ENCODE measurements around the gene PCSK2.

The PCSK2 gene

DNA sequence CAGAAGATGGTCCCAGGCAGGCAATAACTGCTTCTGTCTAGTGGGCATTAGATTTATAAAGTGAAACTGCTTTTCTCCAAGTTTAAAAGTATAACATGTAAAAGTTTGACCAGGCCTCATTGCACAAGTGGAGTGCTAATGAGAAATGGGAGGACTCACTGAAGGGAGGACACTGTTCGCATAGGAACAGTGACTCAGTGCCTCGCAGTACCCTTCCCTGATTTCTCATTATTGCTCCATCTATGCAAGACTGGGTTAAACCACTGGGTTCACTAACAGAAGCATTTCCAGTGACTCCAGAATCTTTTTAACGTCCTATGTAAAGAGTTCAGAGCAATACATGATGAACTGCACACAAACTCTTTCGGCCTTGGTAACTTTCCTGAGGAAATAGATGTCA lies 79.6 kb downstream of the PCSK2 start:
- no peaks in the 10 kb centered on the region for H3K9me3 ChIP-seq (ENCODE audit: low read length)
- no peaks in the 10 kb centered on the region for H3K27me3 ChIP-seq (ENCODE audit: control insufficient read depth in 1 of 2, insufficient read depth in 2 of 2, low read length in 2 of 2)
- H3K36me3 ChIP-seq (ENCODE audit: insufficient read depth, low read length), result no peaks in the 10 kb centered on the region
- no peak overlapping the region for H3K4me3 ChIP-seq (ENCODE audit: low read depth in 1 of 2, low read length in 2 of 2)
- H3K4me1 ChIP-seq (ENCODE audit: insufficient read depth, low read length), result no peaks in the 10 kb centered on the region
- no peak overlapping the region for H3K27ac ChIP-seq (ENCODE audit: low read depth, low read length)
- H3K9ac ChIP-seq (ENCODE audit: low read length), result no peak overlapping the region

DNA sequence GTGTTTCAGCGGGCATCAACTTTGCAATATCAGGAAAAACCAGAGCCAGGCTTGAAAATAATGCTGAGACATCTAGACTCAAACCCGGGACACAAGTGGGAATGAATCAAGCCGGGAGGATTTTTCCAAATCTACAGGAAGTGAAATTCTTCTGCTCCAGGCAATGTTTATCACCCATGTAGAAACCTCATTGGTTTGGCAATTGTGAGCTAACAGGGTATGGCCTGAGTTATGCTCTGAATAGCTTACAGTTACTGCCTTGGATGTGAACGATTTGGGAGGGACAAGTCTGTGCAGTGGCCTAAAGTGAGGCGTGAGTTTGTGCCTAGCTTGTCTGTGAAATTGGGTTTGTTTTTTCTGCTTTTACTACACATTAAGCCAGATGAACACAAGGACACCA lies 87.4 kb downstream of the PCSK2 start:
- no peak overlapping the region for H3K27ac ChIP-seq (ENCODE audit: low read depth, low read length)
- no peaks in the 10 kb centered on the region for H3K27me3 ChIP-seq (ENCODE audit: control insufficient read depth in 1 of 2, insufficient read depth in 2 of 2, low read length in 2 of 2)

DNA sequence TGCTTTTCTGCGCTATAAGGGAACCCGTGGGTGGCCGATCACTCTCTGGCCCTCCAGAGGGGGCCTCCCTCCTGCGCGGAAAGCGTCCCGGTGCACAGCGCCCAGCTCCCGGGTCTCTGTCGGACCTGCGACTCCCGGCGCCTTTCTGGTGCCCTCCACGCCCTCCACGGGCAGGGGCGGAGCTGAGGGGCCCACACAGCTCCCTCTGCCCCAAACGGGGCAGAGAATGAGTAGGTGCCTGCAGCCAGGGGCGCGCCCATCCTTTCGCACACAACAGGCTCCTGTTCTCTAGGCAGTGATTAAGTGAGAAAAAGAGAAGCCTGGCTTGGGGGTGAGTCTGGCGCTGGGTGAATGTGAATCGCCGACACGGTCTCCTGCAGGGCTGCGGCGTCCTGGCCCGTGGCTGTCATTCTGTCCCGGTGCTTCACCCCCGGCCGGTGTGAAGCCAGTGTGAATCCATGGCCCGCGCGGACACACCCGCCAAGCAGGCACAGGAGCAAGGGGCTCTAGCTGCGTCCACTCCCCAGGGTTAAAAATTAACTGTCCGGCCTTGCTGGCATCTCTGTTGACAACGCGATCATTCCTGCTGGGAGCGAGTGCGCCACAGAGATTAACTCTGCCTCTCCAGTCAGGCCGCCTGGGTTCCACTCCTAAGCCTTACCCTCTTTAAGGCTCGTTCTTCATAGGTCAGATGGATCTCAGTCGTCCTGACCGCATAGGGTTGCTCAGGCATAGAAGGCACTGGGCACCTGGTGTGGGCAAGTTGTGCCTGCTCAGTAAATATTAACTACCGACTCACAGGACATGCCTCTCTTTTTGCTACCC lies 88.8 kb downstream of the PCSK2 start:
- Histone ChIP-seq H3K4me3 (ENCODE audit: low read depth in 1 of 2, low read length in 2 of 2) (no peak overlapping the region), H3K36me3 (ENCODE audit: insufficient read depth, low read length) (no peaks in the 10 kb centered on the region), H3K9me3 (ENCODE audit: low read length) (no peaks in the 10 kb centered on the region), H3K27me3 (ENCODE audit: control insufficient read depth in 1 of 2, insufficient read depth in 2 of 2, low read length in 2 of 2) (no peaks in the 10 kb centered on the region), H3K9ac (ENCODE audit: low read length) (no peak overlapping the region), H3K27ac (ENCODE audit: low read depth, low read length) (no peak overlapping the region), H3K4me1 (ENCODE audit: insufficient read depth, low read length) (no peaks in the 10 kb centered on the region)

More for the DNA sequence above, 87.4 kb downstream of the PCSK2 start:
- H3K9me3 ChIP-seq (ENCODE audit: low read length), result no peaks in the 10 kb centered on the region
- no peak overlapping the region for H3K9ac ChIP-seq (ENCODE audit: low read length)
- no peaks in the 10 kb centered on the region for H3K4me1 ChIP-seq (ENCODE audit: insufficient read depth, low read length)
- no peaks in the 10 kb centered on the region for H3K36me3 ChIP-seq (ENCODE audit: insufficient read depth, low read length)
- H3K4me3 ChIP-seq (ENCODE audit: low read depth in 1 of 2, low read length in 2 of 2), result no peak overlapping the region

DNA sequence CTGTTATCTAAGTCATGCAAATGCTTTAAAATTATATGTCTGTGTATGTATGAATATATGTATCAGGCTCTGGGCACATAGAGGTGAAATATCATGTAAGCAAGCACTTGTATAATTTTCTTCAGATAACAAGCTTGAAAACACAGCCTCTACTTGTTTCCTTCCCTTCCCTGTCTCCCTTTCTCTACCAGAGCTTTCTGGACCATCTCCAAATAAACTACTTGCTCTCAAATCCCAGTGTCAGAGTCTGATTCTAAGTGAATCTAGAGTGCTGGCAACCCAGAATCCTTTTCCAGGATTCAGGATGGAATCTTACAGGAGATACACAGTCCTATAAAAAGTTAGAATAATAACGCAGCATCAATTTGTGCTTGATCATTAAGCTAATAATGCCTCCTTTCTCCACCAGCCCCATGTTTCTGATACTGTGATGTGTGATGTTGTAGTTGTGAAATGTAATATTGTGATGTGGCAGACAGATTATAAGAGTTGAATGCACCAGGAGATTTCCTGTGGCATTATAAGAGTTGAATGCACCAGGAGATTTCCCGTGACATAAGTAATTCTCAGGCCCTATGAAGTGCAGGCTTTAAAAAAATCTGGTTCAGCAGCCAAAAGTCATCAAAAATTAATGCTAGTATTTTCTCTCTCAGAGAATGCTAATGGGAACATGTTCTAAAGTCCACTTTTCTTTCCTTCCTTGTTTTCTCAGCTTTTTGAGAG lies 89.6 kb downstream of the PCSK2 start:
- no peak overlapping the region for H3K4me3 ChIP-seq (ENCODE audit: low read depth in 1 of 2, low read length in 2 of 2)
- no peaks in the 10 kb centered on the region for H3K27me3 ChIP-seq (ENCODE audit: control insufficient read depth in 1 of 2, insufficient read depth in 2 of 2, low read length in 2 of 2)
- no peak overlapping the region for H3K27ac ChIP-seq (ENCODE audit: low read depth, low read length)
- no peaks in the 10 kb centered on the region for H3K4me1 ChIP-seq (ENCODE audit: insufficient read depth, low read length)
- no peak overlapping the region for H3K9ac ChIP-seq (ENCODE audit: low read length)
- H3K36me3 ChIP-seq (ENCODE audit: insufficient read depth, low read length), result no peaks in the 10 kb centered on the region
- no peaks in the 10 kb centered on the region for H3K9me3 ChIP-seq (ENCODE audit: low read length)

DNA sequence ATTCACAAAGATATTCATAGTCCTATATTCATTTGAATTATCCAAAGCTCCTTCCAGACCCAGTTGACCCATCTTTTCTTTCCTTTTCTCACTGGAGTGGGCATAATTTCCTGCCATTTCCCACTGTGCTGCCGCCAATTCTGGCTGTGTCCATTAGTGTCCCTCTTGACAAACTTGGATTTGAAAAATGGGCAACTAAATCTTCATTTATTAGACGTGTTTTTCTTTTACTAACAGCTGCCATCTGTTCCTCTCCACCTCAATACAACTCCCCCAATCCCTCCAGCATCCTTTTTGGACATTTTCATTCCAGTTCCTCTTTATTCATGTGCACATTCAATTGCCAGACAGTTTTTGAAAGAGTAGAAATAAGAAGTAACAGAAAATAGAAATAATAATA lies 90.5 kb downstream of the PCSK2 start:
- Histone ChIP-seq H3K36me3 (ENCODE audit: insufficient read depth, low read length) (no peaks in the 10 kb centered on the region), H3K4me3 (ENCODE audit: low read depth in 1 of 2, low read length in 2 of 2) (no peak overlapping the region), H3K27ac (ENCODE audit: low read depth, low read length) (no peak overlapping the region), H3K9me3 (ENCODE audit: low read length) (no peaks in the 10 kb centered on the region), H3K4me1 (ENCODE audit: insufficient read depth, low read length) (no peaks in the 10 kb centered on the region), H3K27me3 (ENCODE audit: control insufficient read depth in 1 of 2, insufficient read depth in 2 of 2, low read length in 2 of 2) (no peaks in the 10 kb centered on the region), H3K9ac (ENCODE audit: low read length) (no peak overlapping the region)

GRCh38 chr20:17320456-17320855 lies 93.6 kb downstream of the PCSK2 start:
- H3K9me3 ChIP-seq (ENCODE audit: low read length), result no peaks in the 10 kb centered on the region
- no peaks in the 10 kb centered on the region for H3K4me1 ChIP-seq (ENCODE audit: insufficient read depth, low read length)
- H3K36me3 ChIP-seq (ENCODE audit: insufficient read depth, low read length), result no peaks in the 10 kb centered on the region
- H3K9ac ChIP-seq (ENCODE audit: low read length), result no peak overlapping the region
- no peak overlapping the region for H3K4me3 ChIP-seq (ENCODE audit: low read depth in 1 of 2, low read length in 2 of 2)
- no peak overlapping the region for H3K27ac ChIP-seq (ENCODE audit: low read depth, low read length)
- no peaks in the 10 kb centered on the region for H3K27me3 ChIP-seq (ENCODE audit: control insufficient read depth in 1 of 2, insufficient read depth in 2 of 2, low read length in 2 of 2)

DNA sequence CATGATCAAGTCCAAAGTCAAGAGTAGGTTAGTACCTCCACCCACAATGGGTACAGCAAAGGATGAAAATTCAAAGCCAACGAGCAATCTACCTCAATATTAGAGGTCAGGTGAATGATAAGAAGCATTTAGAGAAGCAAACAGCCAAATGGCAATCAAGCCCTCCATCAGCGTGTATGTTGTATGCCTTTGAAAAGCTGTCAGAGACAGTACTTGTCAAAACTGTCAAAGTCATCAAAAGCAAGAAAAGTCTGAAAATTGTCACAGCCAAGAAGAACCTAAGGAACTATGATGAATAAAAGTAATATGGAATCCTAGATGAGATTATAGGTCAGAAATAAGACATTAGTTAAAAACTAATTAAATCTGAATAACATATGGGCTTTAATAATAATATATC lies 99.3 kb downstream of the PCSK2 start:
- Histone ChIP-seq H3K27me3 (ENCODE audit: control insufficient read depth in 1 of 2, insufficient read depth in 2 of 2, low read length in 2 of 2) (peaks cover 0 to 7% of the 10 kb centered on the region in 2 donors), H3K4me1 (ENCODE audit: insufficient read depth, low read length) (no peaks in the 10 kb centered on the region), H3K9me3 (ENCODE audit: low read length) (no peaks in the 10 kb centered on the region), H3K36me3 (ENCODE audit: insufficient read depth, low read length) (no peaks in the 10 kb centered on the region), H3K4me3 (ENCODE audit: low read depth in 1 of 2, low read length in 2 of 2) (no peak overlapping the region), H3K27ac (ENCODE audit: low read depth, low read length) (no peak overlapping the region), H3K9ac (ENCODE audit: low read length) (no peak overlapping the region)

DNA sequence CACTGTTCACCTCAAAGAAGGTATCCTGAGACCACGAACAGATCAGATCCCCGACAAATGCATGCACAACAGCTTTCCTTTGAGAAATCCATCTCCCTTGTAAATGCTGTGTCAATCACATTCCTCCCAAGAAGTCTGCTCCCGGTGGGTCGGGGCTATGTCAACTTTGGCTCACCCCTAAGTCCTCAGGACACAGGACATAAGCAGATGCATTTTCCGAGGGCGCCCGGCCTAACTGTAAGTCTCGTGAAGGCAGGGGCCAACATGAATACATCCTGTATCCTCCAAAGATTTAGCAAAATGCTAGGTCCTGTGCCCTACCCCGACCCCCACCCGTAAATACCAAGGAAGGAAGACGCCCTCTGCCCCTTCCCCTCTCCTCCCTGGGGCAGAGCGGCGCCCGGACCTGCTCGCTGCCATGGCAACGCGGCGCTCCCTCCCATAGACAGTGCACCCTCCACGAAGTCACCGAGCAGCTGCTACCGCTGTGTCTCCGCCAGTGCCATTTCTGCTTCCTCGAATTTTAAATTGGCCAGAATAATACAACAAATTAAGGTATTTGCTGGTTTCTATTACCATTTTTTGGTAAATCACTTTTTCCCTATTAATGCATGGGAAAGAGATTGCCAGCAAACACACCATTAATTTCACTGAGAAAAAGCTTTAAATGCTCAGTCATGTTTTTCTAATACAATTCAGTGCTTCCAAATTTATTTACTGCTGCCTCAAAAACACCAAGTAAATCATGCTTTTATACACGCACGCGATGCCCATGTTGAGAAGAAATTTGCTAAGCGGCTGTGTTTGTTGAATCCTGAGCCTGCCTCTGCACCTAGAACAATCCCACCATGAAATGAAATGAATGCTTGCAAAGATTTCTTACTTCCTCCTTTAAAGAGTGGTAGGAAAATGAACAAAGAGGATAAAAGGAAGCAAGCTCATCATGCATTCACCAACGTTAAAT lies 100.6 kb downstream of the PCSK2 start:
- Histone ChIP-seq H3K9me3 (ENCODE audit: low read length) (no peaks in the 10 kb centered on the region), H3K4me1 (ENCODE audit: insufficient read depth, low read length) (no peaks in the 10 kb centered on the region), H3K9ac (ENCODE audit: low read length) (no peak overlapping the region), H3K27me3 (ENCODE audit: control insufficient read depth in 1 of 2, insufficient read depth in 2 of 2, low read length in 2 of 2) (peaks cover 0 to 7% of the 10 kb centered on the region in 2 donors), H3K36me3 (ENCODE audit: insufficient read depth, low read length) (no peaks in the 10 kb centered on the region), H3K27ac (ENCODE audit: low read depth, low read length) (no peak overlapping the region), H3K4me3 (ENCODE audit: low read depth in 1 of 2, low read length in 2 of 2) (no peak overlapping the region)

- H3K36me3 ChIP-seq (ENCODE audit: insufficient read depth, low read length), result no peaks in the 10 kb centered on the region
- no peaks in the 10 kb centered on the region for H3K9me3 ChIP-seq (ENCODE audit: low read length)
- H3K27ac ChIP-seq (ENCODE audit: low read depth, low read length), result no peak overlapping the region
- H3K9ac ChIP-seq (ENCODE audit: low read length), result no peak overlapping the region
- H3K4me1 ChIP-seq (ENCODE audit: insufficient read depth, low read length), result no peaks in the 10 kb centered on the region
- no peaks in the 10 kb centered on the region for H3K27me3 ChIP-seq (ENCODE audit: control insufficient read depth in 1 of 2, insufficient read depth in 2 of 2, low read length in 2 of 2)
- no peak overlapping the region for H3K4me3 ChIP-seq (ENCODE audit: low read depth in 1 of 2, low read length in 2 of 2)
Observed at GRCh38 chr20:17334932-17335331, 108.1 kb downstream of the PCSK2 start.

GRCh38 chr20:17339000-17339399 lies 112.2 kb downstream of the PCSK2 start:
- H3K9me3 ChIP-seq (ENCODE audit: low read length), result no peaks in the 10 kb centered on the region
- no peaks in the 10 kb centered on the region for H3K4me1 ChIP-seq (ENCODE audit: insufficient read depth, low read length)
- no peak overlapping the region for H3K27ac ChIP-seq (ENCODE audit: low read depth, low read length)
- no peaks in the 10 kb centered on the region for H3K27me3 ChIP-seq (ENCODE audit: control insufficient read depth in 1 of 2, insufficient read depth in 2 of 2, low read length in 2 of 2)
- H3K9ac ChIP-seq (ENCODE audit: low read length), result no peak overlapping the region
- H3K4me3 ChIP-seq (ENCODE audit: low read depth in 1 of 2, low read length in 2 of 2), result no peak overlapping the region
- no peaks in the 10 kb centered on the region for H3K36me3 ChIP-seq (ENCODE audit: insufficient read depth, low read length)

DNA sequence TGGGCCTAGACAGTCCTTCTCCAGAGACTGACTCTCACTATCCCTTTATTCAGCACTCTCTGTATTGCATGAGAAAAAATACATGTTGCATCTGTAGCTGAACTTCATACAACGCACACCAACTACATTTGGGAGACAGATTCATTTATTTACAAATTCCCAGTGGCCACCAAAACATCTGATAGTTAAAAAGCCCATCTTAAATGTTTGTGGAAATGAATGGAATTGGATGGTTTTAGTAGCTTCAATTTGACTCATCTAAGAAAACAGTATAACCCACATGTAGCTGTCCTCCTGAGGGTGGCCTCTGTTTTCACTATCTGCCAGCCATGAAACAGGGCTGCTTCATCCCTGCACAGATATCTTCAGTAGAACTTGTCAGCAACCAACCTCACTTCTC lies 116.3 kb downstream of the PCSK2 start:
- H3K4me3 ChIP-seq (ENCODE audit: low read depth in 1 of 2, low read length in 2 of 2), result no peak overlapping the region
- H3K9me3 ChIP-seq (ENCODE audit: low read length), result no peaks in the 10 kb centered on the region
- no peaks in the 10 kb centered on the region for H3K36me3 ChIP-seq (ENCODE audit: insufficient read depth, low read length)
- no peaks in the 10 kb centered on the region for H3K4me1 ChIP-seq (ENCODE audit: insufficient read depth, low read length)
- H3K27me3 ChIP-seq (ENCODE audit: control insufficient read depth in 1 of 2, insufficient read depth in 2 of 2, low read length in 2 of 2), result no peaks in the 10 kb centered on the region
- no peak overlapping the region for H3K9ac ChIP-seq (ENCODE audit: low read length)
- H3K27ac ChIP-seq (ENCODE audit: low read depth, low read length), result no peak overlapping the region

Measured in muscle layer of colon (tissue), 2 donors.